HepG2 (cell line): ENCODE data around the gene GIPC1. TPM values are rescaled to one million over a fixed set of nuclear protein-coding genes. Genes with fewer than 3 reads are reported as not detected.

Experiments used
- ATAC-seq: fragments of 200-7000 bp; cut with Tn5 transposase; 3 replicates; pipeline ENCODE4 v1.9.1; 2020; ENCODE audit warnings: mild to moderate bottlenecking, moderate library complexity
- BruUV-seq: library from RNA; stranded (reverse); fragments of 400-500 nt; replicated peaks from 2 replicates; lab custom pipeline; 2021; lab: Mats Ljungman, UMichigan
- CTCF ChIA-PET: fragments of 300-600 bp; formaldehyde crosslinking; extraction: SDS; loops from one replicate; lab custom pipeline; 2021; ENCODE audit warnings: low total read pairs, inconsistent platforms, low intra/inter-chr PET ratio; lab: Yijun Ruan, JAX
- POLR2A ChIA-PET: fragments of 350-600 bp; sonication (Branson Sonifier 250); formaldehyde crosslinking; loops from one replicate; lab custom pipeline; 2020; ENCODE audit warnings: antibody characterized with exemption, inconsistent platforms; lab: Yijun Ruan, JAX
- DNase-seq: peaks from one replicate; pipeline ENCODE4 v3.0.0-alpha.2; 2015; ENCODE audit warnings: low spot score
- FAIRE-seq: peaks from 3 replicates; lab custom pipeline; 2011; peaks lifted over from hg19 to GRCh38; lab: Jason Lieb, UNC
- H2AFZ ChIP-seq: one replicate; pipeline ENCODE4 v1.6.1; 2011; ENCODE audit warnings: low read length, inconsistent platforms
- H3K27ac ChIP-seq: fragments of 300-600 bp; 3 replicates; pipeline ENCODE4 v1.8.0; 2011; ENCODE audit warnings: mixed run types, mild to moderate bottlenecking, mixed read lengths, low read length, inconsistent platforms; ENCODE audit not compliant: insufficient read depth; ENCODE audit errors: extremely low read length
- H3K27me3 ChIP-seq, 2 experiments: fragments of 200-600 bp in 1 of 2; 2 replicates in 1 of 2; 3 replicates in 1 of 2; pipeline versions ENCODE4 v1.6.0 to v1.8.0; 2011; ENCODE audit warnings: low read length in 2 of 2, mild to moderate bottlenecking in 2 of 2, moderate library complexity in 2 of 2, inconsistent platforms in 1 of 2; ENCODE audit not compliant: insufficient read depth in 2 of 2, control insufficient read depth in 1 of 2
- H3K36me3 ChIP-seq, 2 experiments: fragments of 200-600 bp in 1 of 2; replicated peaks in 1 of 2; 2 replicates in 1 of 2; 3 replicates in 1 of 2; pipeline versions ENCODE4 v1.5.1 to v1.8.0; 2011; ENCODE audit warnings: low read length in 2 of 2, inconsistent platforms in 1 of 2; ENCODE audit not compliant: insufficient read depth in 2 of 2, control insufficient read depth in 1 of 2
- H3K4me1 ChIP-seq: 2 replicates; pipeline ENCODE4 v1.5.1; 2012; ENCODE audit warnings: low read length, inconsistent platforms; ENCODE audit not compliant: insufficient read depth
- H3K4me2 ChIP-seq: 2 replicates; pipeline ENCODE4 v1.6.0; 2011; ENCODE audit warnings: low read depth, low read length, inconsistent platforms
- H3K4me3 ChIP-seq, 3 experiments: fragments of 200-600 bp in 1 of 3; sonication (generic), shearing (Covaris generic) in 1 of 3; replicated peaks in 1 of 3; 2 replicates each; pipeline ENCODE4 v1.5.1; 2011 to 2016; ENCODE audit warnings: low read length in 3 of 3, inconsistent platforms in 2 of 3, low read depth in 2 of 3, mild to moderate bottlenecking in 2 of 3, control low read depth in 1 of 3, mixed read lengths in 1 of 3; ENCODE audit not compliant: insufficient read depth in 1 of 3
- H3K79me2 ChIP-seq: one replicate; pipeline ENCODE4 v1.6.1; 2011; ENCODE audit warnings: low read length, inconsistent platforms; ENCODE audit not compliant: insufficient read depth
- H3K9ac ChIP-seq: 2 replicates; pipeline ENCODE4 v1.6.0; 2011; ENCODE audit warnings: mild to moderate bottlenecking, low read depth, low read length, inconsistent platforms; ENCODE audit not compliant: insufficient read depth
- H3K9me3 ChIP-seq: 2 replicates; pipeline ENCODE4 v1.5.1; 2012; ENCODE audit warnings: mild to moderate bottlenecking, low read length
- H4K20me1 ChIP-seq: 2 replicates; pipeline ENCODE4 v1.6.0; 2011; ENCODE audit warnings: inconsistent platforms, mild to moderate bottlenecking, low read length, moderate library complexity; ENCODE audit not compliant: insufficient read depth
- BORCS8-MEF2B ChIP-seq: sonication (generic); formaldehyde crosslinking; IDR thresholded peaks from 2 replicates; pipeline ENCODE4 v1.8.0; 2022; ENCODE audit warnings: mild to moderate bottlenecking, missing genetic modification reagents
- GMEB2 ChIP-seq: IDR thresholded peaks from 2 replicates; pipeline ENCODE4 v1.6.1; 2016; ENCODE audit warnings: missing biosample characterization, missing genetic modification reagents, low read depth
- HNF1A ChIP-seq, 2 experiments: sonication (generic) in 1 of 2; formaldehyde crosslinking in 1 of 2; IDR thresholded peaks; 2 replicates each; pipeline versions ENCODE4 v1.4.0 to v1.6.1; 2016 to 2020; ENCODE audit warnings: borderline replicate concordance in 1 of 2, low read depth in 1 of 2, mild to moderate bottlenecking in 1 of 2, missing genetic modification reagents in 1 of 2
- HNRNPK ChIP-seq: fragments of 200-400 bp; formaldehyde crosslinking; IDR thresholded peaks from 2 replicates; pipeline ENCODE4 v1.6.1; 2018; ENCODE audit warnings: low read length, low read depth, moderate library complexity, mild to moderate bottlenecking; ENCODE audit not compliant: poor library complexity, severe bottlenecking
- MED13 ChIP-seq: sonication (generic); formaldehyde crosslinking; IDR thresholded peaks from 2 replicates; pipeline ENCODE4 v1.5.0; 2020; ENCODE audit warnings: missing genetic modification reagents
- NFYB ChIP-seq: sonication (generic); formaldehyde crosslinking; IDR thresholded peaks from 2 replicates; pipeline ENCODE4 v1.4.0; 2020; ENCODE audit warnings: missing genetic modification reagents
- POGK ChIP-seq: sonication (generic); formaldehyde crosslinking; conservative IDR thresholded peaks from 2 replicates; pipeline ENCODE4 v1.8.0; 2022; ENCODE audit warnings: mild to moderate bottlenecking, moderate library complexity, missing genetic modification reagents
- ZNF772 ChIP-seq: sonication (generic); formaldehyde crosslinking; IDR thresholded peaks from 2 replicates; pipeline ENCODE4 v1.5.0; 2020; ENCODE audit warnings: mild to moderate bottlenecking, missing genetic modification reagents
- ZNF83 ChIP-seq: sonication (generic); formaldehyde crosslinking; IDR thresholded peaks from 2 replicates; pipeline ENCODE4 v1.4.0; 2020; ENCODE audit warnings: missing genetic modification reagents, mild to moderate bottlenecking, borderline replicate concordance
- ZSCAN22 ChIP-seq: sonication (generic); formaldehyde crosslinking; IDR thresholded peaks from 2 replicates; pipeline ENCODE4 v1.4.0; 2020; ENCODE audit warnings: mild to moderate bottlenecking, missing genetic modification reagents
- WGBS: methylation state at CpG from one replicate; pipeline ENCODE4 v1.1.6; 2017; ENCODE audit warnings: low lambda C conversion rate; 5-methylcytosine and 5-hydroxymethylcytosine counted together
- in situ Hi-C: cut with HindIII; loops from 2 replicates; pipeline ENCODE4 v1.10.0; 2017; ENCODE audit warnings: low pct_unique_long_range_greater_than_20kb; ENCODE audit not compliant: extremely low pct_ligation_motif_present
- intact Hi-C: fragments of 100-400 bp; cut with micrococcal nuclease; formaldehyde crosslinking; loops from one replicate; pipeline ENCODE4 v1.10.0; 2022; ENCODE audit not compliant: unreplicated experiment
- polyA plus RNA-seq, 8 experiments: library from polyadenylated mRNA; depleted of rRNA in 3 of 8; stranded (reverse) in 7 of 8; unstranded in 1 of 8; fragments of >200 nt; fragmentation: Illumina TruSeq in 4 of 8; extraction: Trizol in 4 of 8; gene quantifications; 2 replicates each; pipeline versions ENCODE4 v1.2.1 to v1.2.3, GENCODE V29; 2011 to 2016; ENCODE audit warnings: low read depth in 4 of 8, missing spikeins in 1 of 8, mixed read lengths in 1 of 8; ENCODE audit not compliant: insufficient read depth in 1 of 8
- total RNA-seq, 5 experiments: library from RNA; depleted of rRNA; stranded (reverse); fragments of >200 nt; fragmentation: Illumina TruSeq; extraction: Trizol; gene quantifications; 2 replicates each; pipeline ENCODE4 v1.2.3, GENCODE V29; 2016; ENCODE audit warnings: low read depth in 1 of 5

GIPC1 gene
- total and polyA plus RNA-seq, 2 of the 13 experiments (the other 11 are each of a cell fraction or from before 2014, with no cell fraction given) = 27.1 to 48.1 TPM

- intact Hi-C loops = no loop called here
- Histone ChIP-seq H3K4me3 (peak within 1 kb of the TSS; percentile 91 to 98 (median 92)), H4K20me1 (peaks cover 35% of the 10 kb centered on the region), H3K4me2 (peak within 1 kb of the TSS; percentile 96), H3K36me3 (peaks cover 9 to 26% of the 10 kb centered on the region in 2 experiments), H2AFZ (no peak within 1 kb of the TSS), H3K27me3 (no peaks in the 10 kb centered on the region; a peak in 1 of 5 replicates), H3K27ac (peak within 1 kb of the TSS; percentile 97), H3K9me3 (no peaks in the 10 kb centered on the region), H3K9ac (peak within 1 kb of the TSS; percentile 98), H3K79me2 (peaks cover 39% of the 10 kb centered on the region), H3K4me1 (peaks cover 79% of the 10 kb centered on the region)
- 0% methylated on average over 8 of the region's 82 CpGs for WGBS
- FAIRE-seq = no peak
- peak; percentile 38 for DNase-seq
- peak; percentile 61 for ATAC-seq
- in situ Hi-C loops = no loop called here
- ChIA-PET POLR2A (interaction anchor here (0.7 to 5.8 kb wide), 23 partner anchors 8 to 667 kb away, joined by 3 to 123 read pairs (median 5); partner anchors contain the start of genes ASF1B, GIPC1, NDUFB7 and PKN1), CTCF (no interaction called here)
- BruUV-seq = TSS peak; percentile 58
- peak; percentile 66 for TF ChIP-seq HNRNPK
- no peak for TF ChIP-seq GMEB2 (CRISPR knock-in tag)
- 0 out of 2 replicates have a peak, but pooled peaks have one; percentile 80 for TF ChIP-seq ZNF83
- peak; percentile 99 for TF ChIP-seq ZSCAN22 (CRISPR knock-in tag)
- TF ChIP-seq HNF1A (IDR thresholded peaks at IDR 0.05; ENCODE audit: low read depth) = no peak
- 0 out of 2 replicates have a peak, but pooled peaks have one; percentile 43 for TF ChIP-seq HNF1A (CRISPR knock-in tag; IDR thresholded peaks at IDR 0.05; ENCODE audit: borderline replicate concordance)
- peak; percentile 62; the same call in 1 of the 2 replicates for TF ChIP-seq MED13
- TF ChIP-seq POGK (CRISPR knock-in tag) = peak; percentile 78
- peak; percentile 67; the same call in 1 of the 2 replicates for TF ChIP-seq ZNF772 (CRISPR knock-in tag)
- TF ChIP-seq BORCS8-MEF2B = peak; percentile 48; the same call in 1 of the 2 replicates
- peak; percentile 46 for TF ChIP-seq NFYB
Observed at GRCh38 chr19:14517840-14518505, 22.0 kb upstream of the GIPC1 start, which contains the start of gene DNAJB1. TSS of gene DNAJB1 (minus strand) at chr19:14518397. CDS start at chr19:14518349, 48 bp downstream.
